Right lobe of liver (tissue), 6 donors: ENCODE data around the gene CDA. TPM values are rescaled to one million over a fixed set of nuclear protein-coding genes. Genes with fewer than 3 reads are reported as not detected.

Experiments used
- ATAC-seq, 4 donors: fragments of 200-7000 bp; cut with Tn5 transposase; one replicate each; pipeline ENCODE4 v1.9.1; 2020; ENCODE audit warnings: mild to moderate bottlenecking in 4 of 4, moderate library complexity in 4 of 4
- DNase-seq, 3 donors: peaks; one replicate each; pipeline ENCODE4 v3.0.0-alpha.2; 2020
- H3K27ac ChIP-seq, 3 donors: fragments of 200-600 bp; one replicate each; pipeline ENCODE4 v1.8.0; 2022
- H3K27me3 ChIP-seq, 2 donors: fragments of 200-600 bp; one replicate each; pipeline ENCODE4 v1.8.0; 2022
- H3K36me3 ChIP-seq, 4 donors: fragments of 200-600 bp; sonication (generic) in 1 of 4; one replicate each; pipeline versions ENCODE4 v1.5.1 to v1.8.0; 2017 to 2022; ENCODE audit warnings: control low read depth in 1 of 4
- H3K4me1 ChIP-seq, 4 donors: fragments of 200-600 bp; sonication (generic) in 1 of 4; one replicate each; pipeline versions ENCODE4 v1.5.1 to v1.8.0; 2017 to 2022; ENCODE audit warnings: control low read depth in 1 of 4
- H3K4me3 ChIP-seq, 3 donors: fragments of 200-600 bp; one replicate each; pipeline ENCODE4 v1.8.0; 2022
- H3K9me3 ChIP-seq, 4 donors: fragments of 200-600 bp; sonication (generic) in 1 of 4; one replicate each; pipeline versions ENCODE4 v1.5.1 to v1.8.0; 2017 to 2022; ENCODE audit warnings: control low read depth in 1 of 4
- POLR2A ChIP-seq: fragments of 450-650 bp; IDR thresholded peaks from one replicate; pipeline ENCODE4 v1.6.1; 2017; ENCODE audit warnings: antibody characterized with exemption, mild to moderate bottlenecking
- WGBS: methylation state at CpG from one replicate; pipeline ENCODE4 v1.1.6; 2018; ENCODE audit warnings: low coverage, low lambda C conversion rate; ENCODE audit not compliant: insufficient coverage; ENCODE audit errors: missing lambda C conversion rate; 5-methylcytosine and 5-hydroxymethylcytosine counted together
- intact Hi-C, 2 donors: fragments of 100-400 bp; cut with DNase I; formaldehyde crosslinking; loops; one replicate each; pipeline versions ENCODE4 v1.11.2 to v1.14.1; 2022
- total RNA-seq, 6 experiments: library from RNA; depleted of rRNA in 2 of 6; stranded (reverse); fragments of >200 nt in 2 of 6; fragmentation: NEBNext Ultra II Directional in 3 of 6; extraction: Animal tissue kit (Norgen Biotek cat#: 25700) in 3 of 6; gene quantifications; one replicate each; pipeline versions ENCODE4 v1.1.0 to v1.2.4, GENCODE V29; 2016 to 2023
- TF ChIP-seq, protein P1 (sequence below), 4 donors: fragments of 200-600 bp in 3 of 4; fragments of 450-650 bp in 1 of 4; IDR thresholded peaks; one replicate each; pipeline versions ENCODE4 v1.5.1 to v1.8.0; 2016 to 2022; ENCODE audit warnings: antibody characterized with exemption in 4 of 4, mild to moderate bottlenecking in 2 of 4
- donor health status: DM: no; HTN: yes; CAD: no.
- donor health status: DM: no; HTN: no; CAD: no.
- donor health status: DM: no; HTN: no; CAD: no.
- donor health status: DM: no; HTN: yes; CAD: no.
- donor health status: DM: no; HTN: yes; CAD: no.

The CDA gene
- total RNA-seq, 6 experiments from 2014 or later: 12.6 to 33.8 (median 24.5) TPM

DNA sequence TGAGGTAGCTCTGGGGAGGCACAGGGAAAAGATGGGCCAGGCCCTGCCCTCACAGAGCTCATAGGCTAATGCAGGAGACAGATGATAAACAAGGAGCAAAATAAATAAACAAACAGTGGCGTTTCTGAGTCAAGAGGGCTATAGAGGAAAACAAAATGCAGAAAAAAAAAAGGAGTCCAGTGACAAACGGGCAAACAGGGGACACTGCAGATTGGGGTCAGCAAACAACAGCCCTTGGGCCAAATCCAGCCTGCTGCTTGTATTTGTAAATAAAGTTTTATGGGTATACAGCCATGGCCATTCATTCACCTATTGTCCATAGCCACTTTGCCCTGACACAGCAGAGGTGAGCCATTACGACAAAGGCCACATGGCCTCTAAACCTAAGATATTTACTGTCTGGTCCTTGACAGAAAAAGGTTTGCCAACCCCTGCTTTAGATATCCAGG lies 25.3 kb downstream of the CDA start:
- TF ChIP-seq POLR2A: no peak
- TF ChIP-seq, protein P1, sequence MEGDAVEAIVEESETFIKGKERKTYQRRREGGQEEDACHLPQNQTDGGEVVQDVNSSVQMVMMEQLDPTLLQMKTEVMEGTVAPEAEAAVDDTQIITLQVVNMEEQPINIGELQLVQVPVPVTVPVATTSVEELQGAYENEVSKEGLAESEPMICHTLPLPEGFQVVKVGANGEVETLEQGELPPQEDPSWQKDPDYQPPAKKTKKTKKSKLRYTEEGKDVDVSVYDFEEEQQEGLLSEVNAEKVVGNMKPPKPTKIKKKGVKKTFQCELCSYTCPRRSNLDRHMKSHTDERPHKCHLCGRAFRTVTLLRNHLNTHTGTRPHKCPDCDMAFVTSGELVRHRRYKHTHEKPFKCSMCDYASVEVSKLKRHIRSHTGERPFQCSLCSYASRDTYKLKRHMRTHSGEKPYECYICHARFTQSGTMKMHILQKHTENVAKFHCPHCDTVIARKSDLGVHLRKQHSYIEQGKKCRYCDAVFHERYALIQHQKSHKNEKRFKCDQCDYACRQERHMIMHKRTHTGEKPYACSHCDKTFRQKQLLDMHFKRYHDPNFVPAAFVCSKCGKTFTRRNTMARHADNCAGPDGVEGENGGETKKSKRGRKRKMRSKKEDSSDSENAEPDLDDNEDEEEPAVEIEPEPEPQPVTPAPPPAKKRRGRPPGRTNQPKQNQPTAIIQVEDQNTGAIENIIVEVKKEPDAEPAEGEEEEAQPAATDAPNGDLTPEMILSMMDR (IDR thresholded peaks at IDR 0.05): no peak
- no peak for DNase-seq

GRCh38 chr1:20615946-20616846 lies 27.3 kb downstream of the CDA start:
- H3K36me3 ChIP-seq: peaks cover 0 to 16% (median 7%) of the 10 kb centered on the region in 4 donors
- H3K9me3 ChIP-seq: no peaks in the 10 kb centered on the region
- intact Hi-C loops: no loop called here
- WGBS: 46% methylated on average over 19 of the region's 20 CpGs
- peaks cover 0 to 34% (median 8%) of the 10 kb centered on the region in 4 donors for H3K4me1 ChIP-seq
- TF ChIP-seq, protein P1 (IDR thresholded peaks at IDR 0.05): no peak
- TF ChIP-seq POLR2A: no peak
- DNase-seq (no peak), ATAC-seq (peak in 2 of 4 donors; percentile 2 to 4)
- no peaks in the 10 kb centered on the region for H3K27me3 ChIP-seq
- H3K27ac ChIP-seq: peak overlapping the region in 1 of 3 donors; percentile 33
- no peak overlapping the region for H3K4me3 ChIP-seq

More for the DNA sequence above, 25.3 kb downstream of the CDA start:
- Histone ChIP-seq H3K4me3 (no peak overlapping the region), H3K9me3 (no peaks in the 10 kb centered on the region), H3K27me3 (no peaks in the 10 kb centered on the region), H3K4me1 (peaks cover 0 to 34% (median 8%) of the 10 kb centered on the region in 4 donors), H3K36me3 (peaks cover 0 to 25% (median 7%) of the 10 kb centered on the region in 4 donors), H3K27ac (peak overlapping the region; percentile 72 to 94 (median 84))
- ATAC-seq: peak in 2 of 4 donors; percentile 7 to 27
- WGBS: 30% methylated on average over 3 of the region's 3 CpGs
- intact Hi-C loops: no loop called here

- intact Hi-C loops: no loop called here
- H3K9me3 ChIP-seq: no peaks in the 10 kb centered on the region
- 71% methylated on average over 3 of the region's 3 CpGs for WGBS
- H3K27me3 ChIP-seq: no peaks in the 10 kb centered on the region
- H3K4me3 ChIP-seq: no peak overlapping the region
- ATAC-seq: no peak
- TF ChIP-seq, protein P1 (IDR thresholded peaks at IDR 0.05): no peak
- no peak for TF ChIP-seq POLR2A
- H3K4me1 ChIP-seq: peaks cover 0 to 34% (median 8%) of the 10 kb centered on the region in 4 donors
- H3K27ac ChIP-seq: no peak overlapping the region
- peaks cover 0 to 16% (median 7%) of the 10 kb centered on the region in 4 donors for H3K36me3 ChIP-seq
- no peak for DNase-seq
Measured at GRCh38 chr1:20616847-20617487, 28.1 kb downstream of the CDA start.

GRCh38 chr1:20618550-20618949 lies 29.7 kb downstream of the CDA start:
- intact Hi-C loops: no loop called here
- no peaks in the 10 kb centered on the region for H3K9me3 ChIP-seq
- TF ChIP-seq, protein P1 (IDR thresholded peaks at IDR 0.05): no peak
- no peak for TF ChIP-seq POLR2A
- peaks cover 0 to 26% (median 4%) of the 10 kb centered on the region in 4 donors for H3K4me1 ChIP-seq
- ATAC-seq (no peak), DNase-seq (no peak)
- H3K36me3 ChIP-seq: peaks cover 0 to 16% (median 7%) of the 10 kb centered on the region in 4 donors
- H3K27me3 ChIP-seq: no peaks in the 10 kb centered on the region
- 70% methylated on average over 4 of the region's 4 CpGs for WGBS
- H3K4me3 ChIP-seq: no peak overlapping the region
- no peak overlapping the region for H3K27ac ChIP-seq
